Fibroblast of the aortic adventitia (primary cell): ENCODE results near the gene RPS18. TPM values are rescaled to one million over a fixed set of nuclear protein-coding genes. Genes with fewer than 3 reads are reported as not detected.
A peak's percentile ranks its signal among the peaks of the same experiment; 100 is the strongest.

Experiments
- DNase-seq: peaks from one replicate; pipeline ENCODE4 v3.0.0-alpha.2; 2010; ENCODE audit warnings: low read depth
- H3K4me3 ChIP-seq: 2 replicates; pipeline ENCODE4 v1.5.1; 2011; ENCODE audit warnings: low read depth, mild to moderate bottlenecking, control low read depth, low read length, moderate library complexity
- CTCF ChIP-seq: IDR thresholded peaks from 2 replicates; pipeline ENCODE4 v1.5.1; 2011; ENCODE audit warnings: mild to moderate bottlenecking, low read length, control low read depth, inconsistent platforms; ENCODE audit not compliant: insufficient read depth
- total RNA-seq: library from RNA; depleted of rRNA; stranded (reverse); fragments of >200 nt; gene quantifications from 2 replicates; pipeline ENCODE4 v1.2.3, GENCODE V29; 2012; ENCODE audit warnings: low replicate concordance

The RPS18 gene
- total RNA-seq, 1 donor: 4,237 TPM

GRCh38 chr6:33286946-33287914 is 15.4 kb downstream of the RPS18 start:
- TF ChIP-seq CTCF: no peak
- DNase-seq: no peak

GRCh38 chr6:33288141-33288920 is 16.5 kb downstream of the RPS18 start:
- H3K4me3 ChIP-seq: peak overlapping the region; percentile 94
- DNase-seq: no peak
- no peak for TF ChIP-seq CTCF

More at GRCh38 chr6:33286946-33287914, 15.4 kb downstream of the RPS18 start:
- H3K4me3 ChIP-seq: no peak overlapping the region

GRCh38 chr6:33288921-33289783 is 17.3 kb downstream of the RPS18 start, which contains the start of the genes PFDN6 and WDR46:
Gene PFDN6 (plus strand): TSS chr6:33289601. CDS start chr6:33289857, 256 bp downstream.
Gene WDR46 (minus strand): TSS chr6:33289239. CDS start chr6:33289170, 69 bp downstream.
- TF ChIP-seq CTCF: no peak
- DNase-seq: peak; percentile 89
- peak within 1 kb of the TSS; percentile 94 for H3K4me3 ChIP-seq

- no peak for TF ChIP-seq CTCF
- peak overlapping the region; percentile 94 for H3K4me3 ChIP-seq
- no peak for DNase-seq
These were observed 18.0 kb downstream of the RPS18 start for GRCh38 chr6:33289784-33290315.

- no peak for TF ChIP-seq CTCF
- no peak for DNase-seq
- H3K4me3 ChIP-seq: peak overlapping the region; percentile 94
These were observed 18.6 kb downstream of the RPS18 start for GRCh38 chr6:33290459-33290858.
